Motor neuron (in vitro differentiated cells): ENCODE results near the gene KCNC4. TPM values are rescaled to one million over a fixed set of nuclear protein-coding genes. Genes with fewer than 3 reads are reported as not detected.

ENCODE experiments used
- ATAC-seq, 8 experiments: fragments of 200-7000 bp; cut with Tn5 transposase; replicated peaks in 6 of 8; 2 replicates each; pipeline ENCODE4 v1.8.0; 2021; ENCODE audit warnings: mild to moderate bottlenecking in 8 of 8, moderate library complexity in 8 of 8
- H3K27ac ChIP-seq, 2 donors: fragments of 250-450 bp; sonication (Bioruptor Pico); 2 replicates each; pipeline ENCODE4 v1.9.0; 2021; ENCODE audit warnings: antibody characterized with exemption in 2 of 2, mild to moderate bottlenecking in 2 of 2, moderate library complexity in 1 of 2
- H3K4me1 ChIP-seq, 2 donors: fragments of 250-450 bp; sonication (Bioruptor Pico); replicated peaks in 1 of 2; 2 replicates each; pipeline ENCODE4 v1.6.1; 2021; ENCODE audit warnings: antibody characterized with exemption in 2 of 2, mild to moderate bottlenecking in 2 of 2, moderate library complexity in 1 of 2
- H3K4me3 ChIP-seq, 5 donors: fragments of 250-450 bp; sonication (Bioruptor Pico); 2 replicates each; pipeline ENCODE4 v1.9.0; 2021; ENCODE audit warnings: antibody characterized with exemption in 5 of 5, mild to moderate bottlenecking in 5 of 5, moderate library complexity in 4 of 5
- WGBS, 10 experiments: fragments of 450-650 bp; shearing (Covaris generic); methylation state at CpG; one replicate each; pipeline ENCODE4 v1.0.0; 2022; 5-methylcytosine and 5-hydroxymethylcytosine counted together
- in situ Hi-C, 9 experiments: fragments of 400-800 bp; cut with MboI; loops; one replicate each; pipeline ENCODE4 v1.15.0; 2021; ENCODE audit warnings: low sequenced_read_pairs in 9 of 9, low pct_unique_long_range_greater_than_20kb in 2 of 9; ENCODE audit not compliant: unreplicated experiment in 9 of 9
- total RNA-seq, 8 experiments: library from RNA; unstranded; fragments of 300-600 nt; gene quantifications; 2 replicates each; pipeline versions ENCODE4 v1.2.3 to v1.2.4, GENCODE V29; 2022

The KCNC4 gene
- total RNA-seq, 8 experiments from 2014 or later, result 0.56 to 8.1 (median 4.5) TPM

- in situ Hi-C loops, result no loop called here
- no peak overlapping the region for H3K4me3 ChIP-seq
- no peak overlapping the region for H3K27ac ChIP-seq
- 67 to 100% (median 83%) methylated on average over 2 to 17 of the region's 21 CpGs; no CpG with 5 or more reads in 1 of the 10 experiments for WGBS, 10 experiments
- ATAC-seq, result peak in 4 of 8 experiments; percentile 5 to 85 (median 80)
- no peaks in the 10 kb centered on the region for H3K4me1 ChIP-seq
Observed at GRCh38 chr1:110229348-110230001, 19.4 kb downstream of the KCNC4 start.

GRCh38 chr1:110230381-110231199, 20.5 kb downstream of the KCNC4 start:
- WGBS, 10 experiments, result 83 to 90% (median 90%) methylated on average over 4 to 10 of the region's 11 CpGs; no CpG with 5 or more reads in 6 of the 10 experiments
- ATAC-seq, result no peak
- Histone ChIP-seq H3K4me3 (no peak overlapping the region), H3K27ac (no peak overlapping the region), H3K4me1 (no peaks in the 10 kb centered on the region)
- in situ Hi-C loops, result no loop called here

GRCh38 chr1:110233861-110234260, 23.7 kb downstream of the KCNC4 start:
- Histone ChIP-seq H3K27ac (no peak overlapping the region), H3K4me3 (no peak overlapping the region), H3K4me1 (peaks cover 2 to 4% of the 10 kb centered on the region in 2 donors)
- ATAC-seq, result no peak
- 64% methylated on average over 2 of the region's 2 CpGs; no CpG with 5 or more reads in 9 of the 10 experiments for WGBS, 10 experiments
- in situ Hi-C loops, result no loop called here

GRCh38 chr1:110234691-110235090, 24.6 kb downstream of the KCNC4 start:
- H3K27ac ChIP-seq, result no peak overlapping the region
- no peak overlapping the region for H3K4me3 ChIP-seq
- WGBS, 10 experiments, result 40 to 100% (median 97%) methylated on average over 1 to 4 of the region's 5 CpGs; no CpG with 5 or more reads in 2 of the 10 experiments
- H3K4me1 ChIP-seq, result peaks cover 8 to 11% of the 10 kb centered on the region in 2 donors
- ATAC-seq, result no peak
- in situ Hi-C loops, result no loop called here

GRCh38 chr1:110235181-110235833, 25.2 kb downstream of the KCNC4 start:
- ATAC-seq, result peak in 1 of 8 experiments; percentile 7
- in situ Hi-C loops, result no loop called here
- 40 to 86% (median 67%) methylated on average over 1 to 10 of the region's 13 CpGs; no CpG with 5 or more reads in 2 of the 10 experiments for WGBS, 10 experiments
- peaks cover 9 to 17% of the 10 kb centered on the region in 2 donors for H3K4me1 ChIP-seq
- no peak overlapping the region for H3K27ac ChIP-seq
- no peak overlapping the region for H3K4me3 ChIP-seq

- Histone ChIP-seq H3K27ac (no peak overlapping the region), H3K4me3 (no peak overlapping the region), H3K4me1 (peaks cover 9 to 19% of the 10 kb centered on the region in 2 donors)
- in situ Hi-C loops, result no loop called here
- peak; percentile 35 to 89 (median 76) for ATAC-seq
- 0 to 80% (median 65%) methylated on average over 1 to 11 of the region's 11 CpGs for WGBS, 10 experiments
Observed at GRCh38 chr1:110235834-110236682, 25.9 kb downstream of the KCNC4 start.

GRCh38 chr1:110237386-110238152, 27.5 kb downstream of the KCNC4 start:
- in situ Hi-C loops, result no loop called here
- no peak overlapping the region for H3K27ac ChIP-seq
- H3K4me1 ChIP-seq, result peaks cover 9 to 19% of the 10 kb centered on the region in 2 donors
- 31 to 100% (median 85%) methylated on average over 1 to 9 of the region's 13 CpGs; no CpG with 5 or more reads in 2 of the 10 experiments for WGBS, 10 experiments
- peak in 3 of 8 experiments; percentile 57 to 61 (median 60) for ATAC-seq
- H3K4me3 ChIP-seq, result no peak overlapping the region

- peak in 1 of 8 experiments; percentile 42 for ATAC-seq
- H3K27ac ChIP-seq, result no peak overlapping the region
- in situ Hi-C loops, result no loop called here
- H3K4me3 ChIP-seq, result no peak overlapping the region
- peaks cover 19 to 22% of the 10 kb centered on the region in 2 donors for H3K4me1 ChIP-seq
- WGBS, 10 experiments, result 47 to 100% (median 72%) methylated on average over 1 to 9 of the region's 11 CpGs; no CpG with 5 or more reads in 1 of the 10 experiments
Observed at GRCh38 chr1:110239441-110240430, 29.6 kb downstream of the KCNC4 start.

- in situ Hi-C loops, result no loop called here
- Histone ChIP-seq H3K4me1 (peaks cover 19 to 22% of the 10 kb centered on the region in 2 donors), H3K4me3 (no peak overlapping the region), H3K27ac (no peak overlapping the region)
- ATAC-seq, result peak in 2 of 8 experiments; percentile 23 to 50
- WGBS, 10 experiments, result 58 to 100% (median 80%) methylated on average over 1 to 8 of the region's 13 CpGs; no CpG with 5 or more reads in 7 of the 10 experiments
Observed at GRCh38 chr1:110240476-110241210, 30.5 kb downstream of the KCNC4 start.

GRCh38 chr1:110241516-110241915, 31.4 kb downstream of the KCNC4 start:
- Histone ChIP-seq H3K4me3 (no peak overlapping the region), H3K27ac (no peak overlapping the region), H3K4me1 (peaks cover 19 to 22% of the 10 kb centered on the region in 2 donors)
- in situ Hi-C loops, result no loop called here
- 0 to 94% (median 53%) methylated on average over 2 of the region's 2 CpGs; no CpG with 5 or more reads in 2 of the 10 experiments for WGBS, 10 experiments
- no peak for ATAC-seq
